ENCODE measurements around the gene HYLS1. TPM values are rescaled to one million over a fixed set of nuclear protein-coding genes. Genes with fewer than 3 reads are reported as not detected.

Gene HYLS1
- total RNA-seq, 6 experiments from 2014 or later, result 5.7 to 13.5 (median 12.7) TPM

GRCh38 chr11:125946712-125947418 is 59.4 kb downstream of the HYLS1 start:
- no peak overlapping the region for H3K27ac Mint-ChIP-seq
- no peak for DNase-seq
- H3K9me3 Mint-ChIP-seq, result no peaks in the 10 kb centered on the region
- H3K4me1 Mint-ChIP-seq (ENCODE audit: low read depth), result 0 out of 2 replicates have a peak, but pooled peaks cover 5% of the 10 kb centered on the region
- no peak for TF ChIP-seq CTCF (IDR thresholded peaks at IDR 0.05)
- no peaks in the 10 kb centered on the region for H3K36me3 Mint-ChIP-seq (ENCODE audit: low read depth)
- H3K4me3 Mint-ChIP-seq, result no peak overlapping the region
- H3K27me3 Mint-ChIP-seq (ENCODE audit: insufficient read depth), result peaks cover 28% of the 10 kb centered on the region

- no peak for TF ChIP-seq CTCF (IDR thresholded peaks at IDR 0.05)
- no peak for DNase-seq
- no peaks in the 10 kb centered on the region for H3K36me3 Mint-ChIP-seq (ENCODE audit: low read depth)
- H3K27me3 Mint-ChIP-seq (ENCODE audit: insufficient read depth), result peaks cover 29% of the 10 kb centered on the region
- H3K9me3 Mint-ChIP-seq, result no peaks in the 10 kb centered on the region
- H3K4me1 Mint-ChIP-seq (ENCODE audit: low read depth), result no peaks in the 10 kb centered on the region
- H3K27ac Mint-ChIP-seq, result no peak overlapping the region
- H3K4me3 Mint-ChIP-seq, result no peak overlapping the region
These were observed 60.2 kb downstream of the HYLS1 start for GRCh38 chr11:125947419-125948277.

GRCh38 chr11:125948278-125949051 is 61.0 kb downstream of the HYLS1 start:
- Mint-ChIP-seq H3K4me1 (ENCODE audit: low read depth) (no peaks in the 10 kb centered on the region), H3K9me3 (no peaks in the 10 kb centered on the region), H3K27me3 (ENCODE audit: insufficient read depth) (peaks cover 29% of the 10 kb centered on the region), H3K27ac (no peak overlapping the region), H3K4me3 (no peak overlapping the region), H3K36me3 (ENCODE audit: low read depth) (no peaks in the 10 kb centered on the region)
- DNase-seq, result no peak
- no peak for TF ChIP-seq CTCF (IDR thresholded peaks at IDR 0.05)

GRCh38 chr11:125949271-125950177 is 62.1 kb downstream of the HYLS1 start:
- H3K4me3 Mint-ChIP-seq, result no peak overlapping the region
- H3K27ac Mint-ChIP-seq, result no peak overlapping the region
- TF ChIP-seq CTCF (IDR thresholded peaks at IDR 0.05), result no peak
- no peaks in the 10 kb centered on the region for H3K4me1 Mint-ChIP-seq (ENCODE audit: low read depth)
- H3K9me3 Mint-ChIP-seq, result no peaks in the 10 kb centered on the region
- H3K27me3 Mint-ChIP-seq (ENCODE audit: insufficient read depth), result peaks cover 24% of the 10 kb centered on the region
- DNase-seq, result no peak
- H3K36me3 Mint-ChIP-seq (ENCODE audit: low read depth), result no peaks in the 10 kb centered on the region

- Mint-ChIP-seq H3K4me3 (no peak overlapping the region), H3K4me1 (ENCODE audit: low read depth) (no peaks in the 10 kb centered on the region), H3K27ac (no peak overlapping the region), H3K27me3 (ENCODE audit: insufficient read depth) (peaks cover 22% of the 10 kb centered on the region), H3K9me3 (no peaks in the 10 kb centered on the region), H3K36me3 (ENCODE audit: low read depth) (no peaks in the 10 kb centered on the region)
- TF ChIP-seq CTCF (IDR thresholded peaks at IDR 0.05), result no peak
- no peak for DNase-seq
These were observed 62.7 kb downstream of the HYLS1 start for GRCh38 chr11:125950178-125950490.

Measured in HFFc6 (cell line).